K562 (cell line): Measurements from ENCODE around the gene MEGF10. TPM values are rescaled to one million over a fixed set of nuclear protein-coding genes. Genes with fewer than 3 reads are reported as not detected.

Experiments
- ATAC-seq: fragments of 200-7000 bp; cut with Tn5 transposase; 3 replicates; pipeline ENCODE4 v1.9.1; 2020; ENCODE audit warnings: moderate library complexity
- BruUV-seq: library from RNA; stranded (reverse); fragments of 400-500 nt; replicated peaks from 2 replicates; lab custom pipeline; 2021; lab: Mats Ljungman, UMichigan
- CTCF ChIA-PET: fragments of 300-600 bp; formaldehyde crosslinking; extraction: SDS; loops from one replicate; lab custom pipeline; 2021; ENCODE audit warnings: low intra/inter-chr PET ratio; lab: Yijun Ruan, JAX
- POLR2A ChIA-PET: fragments of 300-600, 350-650 bp; sonication (Branson Sonifier 250); formaldehyde crosslinking; extraction: SDS; loops from one replicate; lab custom pipeline; 2021; ENCODE audit warnings: antibody characterized with exemption, inconsistent platforms; lab: Yijun Ruan, JAX
- DNase-seq, 4 experiments: peaks; one replicate each; pipeline versions ENCODE4 v3.0.0 to v3.0.0-alpha.2; 2011 to 2018; ENCODE audit warnings: low spot score in 3 of 4, mixed read lengths in 3 of 4; ENCODE audit errors: extremely low read depth in 1 of 4
- FAIRE-seq: peaks from 2 replicates; lab custom pipeline; 2011; peaks lifted over from hg19 to GRCh38; lab: Jason Lieb, UNC
- H2AFZ ChIP-seq: 2 replicates; pipeline ENCODE4 v1.6.0; 2011; ENCODE audit warnings: low read depth, low read length, control low read depth, inconsistent platforms
- H3K27ac ChIP-seq: fragments of 200-600 bp; 3 replicates; pipeline ENCODE4 v1.8.0; 2011; ENCODE audit warnings: low read depth, mild to moderate bottlenecking, control low read depth, inconsistent platforms, low read length, moderate library complexity, mixed read lengths; ENCODE audit errors: extremely low read depth
- H3K27me3 ChIP-seq, 2 experiments: fragments of 300-600 bp in 1 of 2; 2 replicates in 1 of 2; 3 replicates in 1 of 2; pipeline versions ENCODE4 v1.6.0 to v1.8.0; 2011; ENCODE audit warnings: inconsistent platforms in 2 of 2, low read length in 2 of 2, mild to moderate bottlenecking in 1 of 2, mixed read lengths in 1 of 2, moderate library complexity in 1 of 2; ENCODE audit not compliant: control insufficient read depth in 2 of 2, insufficient read depth in 2 of 2
- H3K36me3 ChIP-seq: fragments of 300-600 bp; 3 replicates; pipeline ENCODE4 v1.8.0; 2011; ENCODE audit warnings: mild to moderate bottlenecking, low read length, inconsistent platforms; ENCODE audit not compliant: control insufficient read depth, insufficient read depth
- H3K4me1 ChIP-seq, 2 experiments: fragments of 200-600 bp in 1 of 2; replicated peaks in 1 of 2; 2 replicates in 1 of 2; 3 replicates in 1 of 2; pipeline versions ENCODE4 v1.5.1 to v1.8.0; 2011; ENCODE audit warnings: inconsistent platforms in 2 of 2, low read length in 2 of 2, mild to moderate bottlenecking in 1 of 2, mixed read lengths in 1 of 2, moderate library complexity in 1 of 2; ENCODE audit not compliant: control insufficient read depth in 2 of 2, insufficient read depth in 2 of 2
- H3K4me2 ChIP-seq: 2 replicates; pipeline ENCODE4 v1.6.1; 2011; ENCODE audit warnings: low read length, control low read depth, inconsistent platforms, mixed read lengths; ENCODE audit not compliant: insufficient read depth
- H3K4me3 ChIP-seq: fragments of 200-600 bp; sonication (generic), shearing (Covaris generic); 2 replicates; pipeline ENCODE4 v1.5.1; 2016; ENCODE audit warnings: control low read depth, inconsistent platforms
- H3K79me2 ChIP-seq: fragments of 200-600 bp; 3 replicates; pipeline ENCODE4 v1.8.0; 2011; ENCODE audit warnings: low read length, inconsistent platforms; ENCODE audit not compliant: control insufficient read depth, insufficient read depth
- H3K9ac ChIP-seq, 2 experiments: 2 replicates each; pipeline versions ENCODE4 v1.6.0 to v1.6.1; 2011; ENCODE audit warnings: low read depth in 2 of 2, low read length in 2 of 2, control low read depth in 1 of 2, inconsistent platforms in 1 of 2, mild to moderate bottlenecking in 1 of 2, mixed read lengths in 1 of 2; ENCODE audit not compliant: insufficient read depth in 1 of 2
- H3K9me1 ChIP-seq: one replicate; pipeline ENCODE4 v1.6.0; 2011; ENCODE audit warnings: inconsistent platforms, mild to moderate bottlenecking, low read length, moderate library complexity; ENCODE audit not compliant: control insufficient read depth, insufficient read depth
- H3K9me3 ChIP-seq: replicated peaks from 2 replicates; pipeline ENCODE4 v1.5.1; 2011; ENCODE audit warnings: low read depth, low read length, inconsistent platforms; ENCODE audit not compliant: control insufficient read depth, insufficient read depth
- H4K20me1 ChIP-seq: replicated peaks from 2 replicates; pipeline ENCODE4 v1.6.1; 2011; ENCODE audit warnings: low read length, inconsistent platforms, mixed read lengths; ENCODE audit not compliant: control insufficient read depth, insufficient read depth
- CAMTA2 ChIP-seq: fragments of 250-450 bp; sonication (Bioruptor Pico); conservative IDR thresholded peaks from 2 replicates; pipeline ENCODE4 v1.5.1; 2022
- KAT2B ChIP-seq: IDR thresholded peaks from one replicate; pipeline ENCODE4 v1.6.1; 2012; ENCODE audit warnings: low read depth, mild to moderate bottlenecking, control low read depth, inconsistent platforms, low read length, moderate library complexity
- POU5F1 ChIP-seq: fragments of 150-350 bp; IDR thresholded peaks from 2 replicates; pipeline ENCODE4 v1.6.1; 2014; ENCODE audit warnings: borderline replicate concordance, low read length, low read depth, mild to moderate bottlenecking; ENCODE audit not compliant: partially characterized antibody
- SMC3 ChIP-seq: conservative IDR thresholded peaks from 2 replicates; pipeline ENCODE4 v1.6.1; 2011; ENCODE audit warnings: low read depth, low read length, improper control_type of control experiment; ENCODE audit not compliant: insufficient read depth
- ZNF23 ChIP-seq: fragments of 250-450 bp; sonication (Bioruptor Pico); IDR thresholded peaks from 2 replicates; pipeline ENCODE4 v1.4.0; 2020; ENCODE audit warnings: mild to moderate bottlenecking
- ZNF699 ChIP-seq: fragments of 250-450 bp; sonication (Bioruptor Pico); IDR thresholded peaks from 2 replicates; pipeline ENCODE4 v1.8.0; 2021; ENCODE audit warnings: mild to moderate bottlenecking, moderate library complexity; ENCODE audit not compliant: insufficient replicate concordance
- WGBS: fragments of 100-300 bp; shearing (Covaris generic); methylation state at CpG from one replicate; pipeline ENCODE4 v1.1.6; 2016; ENCODE audit warnings: low coverage, mixed read lengths; ENCODE audit not compliant: insufficient coverage; ENCODE audit errors: missing lambda C conversion rate; 5-methylcytosine and 5-hydroxymethylcytosine counted together
- in situ Hi-C: fragments of 300-500 bp; cut with MboI; formaldehyde crosslinking; loops from 4 replicates; pipeline ENCODE4 v1.15.0; 2018; ENCODE audit warnings: inconsistent platforms, mixed read lengths
- intact Hi-C: fragments of 100-400 bp; cut with micrococcal nuclease; formaldehyde crosslinking; loops from 2 replicates; pipeline ENCODE4 v1.14.2; 2022
- polyA plus RNA-seq, 8 experiments: library from polyadenylated mRNA; depleted of rRNA in 4 of 8; stranded (reverse) in 5 of 8; unstranded in 3 of 8; fragments of >200 nt; fragmentation: Nextera tagmentation in 2 of 8; fragmentation: Illumina TruSeq in 1 of 8; extraction: Ambion mirVana in 2 of 8; extraction: Trizol in 1 of 8; gene quantifications; 2 replicates each; pipeline versions ENCODE4 v1.2.1 to v1.2.3, GENCODE V29; 2011 to 2014; ENCODE audit warnings: inconsistent platforms in 1 of 8, missing spikeins in 1 of 8
- total RNA-seq, 7 experiments: library from RNA; depleted of rRNA in 6 of 7; stranded (reverse); fragments of >200 nt in 6 of 7; fragmentation: Illumina TruSeq in 2 of 7; extraction: Trizol in 2 of 7; gene quantifications; 2 replicates each; pipeline versions ENCODE4 v1.2.1 to v1.2.3, GENCODE V29; 2011 to 2021; ENCODE audit warnings: low replicate concordance in 1 of 7
- TF ChIP-seq, protein P1 (sequence below): fragments of 450-650 bp; IDR thresholded peaks from 2 replicates; pipeline ENCODE4 v1.6.1; 2016; ENCODE audit warnings: low read depth, mild to moderate bottlenecking, moderate library complexity
- TF ChIP-seq, protein P2 (sequence below): fragments of 450-650 bp; conservative IDR thresholded peaks from 2 replicates; pipeline ENCODE4 v1.6.1; 2016; ENCODE audit warnings: missing genetic modification characterization, low read depth, mild to moderate bottlenecking, missing compliant biosample characterization, moderate library complexity

The MEGF10 gene
- total and polyA plus RNA-seq, 9 of the 15 experiments (the other 6 are each of a cell fraction or from before 2014, with no cell fraction given), result 0.07 TPM; not detected in 8

DNA sequence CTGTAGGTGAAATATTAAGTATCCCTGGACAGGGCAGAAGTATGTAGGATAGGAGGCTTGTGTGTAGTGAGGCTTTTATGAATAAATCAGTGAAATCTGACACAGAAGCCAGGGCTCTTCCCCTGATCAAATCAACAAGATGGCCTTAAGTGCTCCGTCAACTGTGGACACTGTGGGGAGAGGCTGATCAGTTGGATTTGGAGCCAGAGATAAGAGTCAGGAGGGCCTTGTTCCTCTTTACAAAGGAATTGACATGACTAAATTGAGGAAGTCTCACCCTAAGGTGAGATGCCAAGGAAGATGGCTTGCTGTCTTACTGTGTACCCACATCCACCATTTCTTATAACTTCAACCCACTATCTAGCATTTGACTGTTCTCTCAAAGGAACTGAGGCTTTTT is 135.3 kb downstream of the MEGF10 start (continued):
- TF ChIP-seq, protein P1, sequence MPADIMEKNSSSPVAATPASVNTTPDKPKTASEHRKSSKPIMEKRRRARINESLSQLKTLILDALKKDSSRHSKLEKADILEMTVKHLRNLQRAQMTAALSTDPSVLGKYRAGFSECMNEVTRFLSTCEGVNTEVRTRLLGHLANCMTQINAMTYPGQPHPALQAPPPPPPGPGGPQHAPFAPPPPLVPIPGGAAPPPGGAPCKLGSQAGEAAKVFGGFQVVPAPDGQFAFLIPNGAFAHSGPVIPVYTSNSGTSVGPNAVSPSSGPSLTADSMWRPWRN, result no peak
- TF ChIP-seq POU5F1, result no peak

GRCh38 chr5:127426661-127427060 is 136.1 kb downstream of the MEGF10 start:
- Histone ChIP-seq H2AFZ (no peak overlapping the region), H3K9me1 (no peaks in the 10 kb centered on the region), H3K36me3 (no peaks in the 10 kb centered on the region), H3K79me2 (no peaks in the 10 kb centered on the region), H3K27me3 (peaks cover 0 to 5% of the 10 kb centered on the region in 2 experiments; a peak in 1 of 5 replicates), H3K9ac (no peak overlapping the region), H4K20me1 (no peaks in the 10 kb centered on the region), H3K4me2 (no peak overlapping the region), H3K4me1 (no peaks in the 10 kb centered on the region), H3K9me3 (no peaks in the 10 kb centered on the region), H3K4me3 (no peak overlapping the region), H3K27ac (no peak overlapping the region)
- POLR2A ChIA-PET, result no interaction called here
- WGBS, result 0% methylated on average over 2 of the region's 2 CpGs
- no peak for ATAC-seq
- CTCF ChIA-PET, result interaction anchor here (0.6 kb wide), 1 partner anchor 751 kb away, joined by 3 read pairs; no protein-coding TSS in a partner anchor
- intact Hi-C loops (no loop called here), in situ Hi-C loops (no loop called here)
- TF ChIP-seq, protein P2, sequence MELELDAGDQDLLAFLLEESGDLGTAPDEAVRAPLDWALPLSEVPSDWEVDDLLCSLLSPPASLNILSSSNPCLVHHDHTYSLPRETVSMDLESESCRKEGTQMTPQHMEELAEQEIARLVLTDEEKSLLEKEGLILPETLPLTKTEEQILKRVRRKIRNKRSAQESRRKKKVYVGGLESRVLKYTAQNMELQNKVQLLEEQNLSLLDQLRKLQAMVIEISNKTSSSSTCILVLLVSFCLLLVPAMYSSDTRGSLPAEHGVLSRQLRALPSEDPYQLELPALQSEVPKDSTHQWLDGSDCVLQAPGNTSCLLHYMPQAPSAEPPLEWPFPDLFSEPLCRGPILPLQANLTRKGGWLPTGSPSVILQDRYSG (tag), result no peak
- TF ChIP-seq ZNF699 (CRISPR knock-in tag), result no peak
- no peak for TF ChIP-seq CAMTA2 (CRISPR knock-in tag)
- no peak for TF ChIP-seq KAT2B
- TF ChIP-seq SMC3, result no peak
- no peak for TF ChIP-seq ZNF23 (CRISPR knock-in tag)
- no TSS peak for BruUV-seq
- no peak for DNase-seq
- no peak for FAIRE-seq
